Prostate gland (tissue), 2 donors: Measurements from ENCODE around the gene GNLY.
"Not testable (repeated sequence)": the region's sequence is repeated elsewhere in the genome, so short reads cannot be mapped to it uniquely, and the experiment has no call there.

Experiments
- POLR2A ChIP-seq: fragments of 450-650 bp; IDR thresholded peaks from one replicate; pipeline ENCODE4 v1.6.1; 2016; ENCODE audit warnings: antibody characterized with exemption, mild to moderate bottlenecking
- TF ChIP-seq, protein P1 (sequence below), 4 experiments: fragments of 200-600 bp in 2 of 4; fragments of 450-650 bp in 2 of 4; sonication (generic) in 2 of 4; IDR thresholded peaks; 1 replicate in 3 of 4; 2 replicates in 1 of 4; pipeline ENCODE4 v1.5.1; 2016 to 2019; ENCODE audit warnings: antibody characterized with exemption in 4 of 4, mild to moderate bottlenecking in 2 of 4, moderate library complexity in 2 of 4

- TF ChIP-seq, protein P1, sequence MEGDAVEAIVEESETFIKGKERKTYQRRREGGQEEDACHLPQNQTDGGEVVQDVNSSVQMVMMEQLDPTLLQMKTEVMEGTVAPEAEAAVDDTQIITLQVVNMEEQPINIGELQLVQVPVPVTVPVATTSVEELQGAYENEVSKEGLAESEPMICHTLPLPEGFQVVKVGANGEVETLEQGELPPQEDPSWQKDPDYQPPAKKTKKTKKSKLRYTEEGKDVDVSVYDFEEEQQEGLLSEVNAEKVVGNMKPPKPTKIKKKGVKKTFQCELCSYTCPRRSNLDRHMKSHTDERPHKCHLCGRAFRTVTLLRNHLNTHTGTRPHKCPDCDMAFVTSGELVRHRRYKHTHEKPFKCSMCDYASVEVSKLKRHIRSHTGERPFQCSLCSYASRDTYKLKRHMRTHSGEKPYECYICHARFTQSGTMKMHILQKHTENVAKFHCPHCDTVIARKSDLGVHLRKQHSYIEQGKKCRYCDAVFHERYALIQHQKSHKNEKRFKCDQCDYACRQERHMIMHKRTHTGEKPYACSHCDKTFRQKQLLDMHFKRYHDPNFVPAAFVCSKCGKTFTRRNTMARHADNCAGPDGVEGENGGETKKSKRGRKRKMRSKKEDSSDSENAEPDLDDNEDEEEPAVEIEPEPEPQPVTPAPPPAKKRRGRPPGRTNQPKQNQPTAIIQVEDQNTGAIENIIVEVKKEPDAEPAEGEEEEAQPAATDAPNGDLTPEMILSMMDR (IDR thresholded peaks at IDR 0.05) = not testable (repeated sequence)
- not testable (repeated sequence) for TF ChIP-seq POLR2A
Measured at GRCh38 chr2:85670416-85670815, 23.7 kb upstream of the GNLY start.
